Bone marrow (tissue), 2 donors: ENCODE results near the gene VCAN.

Source experiments
- DNase-seq, 2 donors: peaks; one replicate each; lab custom pipeline; 2025; lab: John Stamatoyannopoulos, UW

The VCAN gene

DNA sequence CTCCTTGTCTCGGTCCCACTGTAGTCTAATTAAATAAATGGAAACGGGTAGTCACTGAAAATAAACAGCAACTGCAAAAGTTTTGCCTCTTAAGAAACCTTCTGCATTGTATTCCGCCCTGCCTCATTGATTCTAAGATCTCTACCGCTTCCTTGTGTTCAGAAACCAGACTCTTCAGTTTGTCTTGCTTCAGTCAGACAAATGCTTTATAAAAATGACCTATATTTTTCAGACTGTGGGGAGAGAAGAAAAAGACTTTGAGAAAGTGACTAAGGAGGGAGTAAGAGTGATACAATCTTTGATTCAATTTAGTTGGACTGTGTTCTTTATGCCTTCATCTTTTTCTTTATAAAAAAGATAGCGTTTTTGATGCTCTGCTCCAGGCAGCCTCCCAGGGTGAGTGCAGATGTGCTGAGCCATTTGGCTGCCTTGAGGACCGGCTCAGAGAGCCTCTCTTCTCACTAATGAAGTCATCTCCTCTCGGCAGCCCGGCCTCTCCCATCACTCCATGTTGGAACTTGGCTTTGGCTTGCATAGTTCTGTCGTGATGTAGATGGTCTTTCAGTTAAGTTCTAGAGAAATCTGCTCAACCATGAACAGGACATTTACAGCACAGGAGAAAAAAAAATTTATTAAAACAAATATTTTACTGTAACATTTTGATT, 4.0 kb upstream of the VCAN start:
- DNase-seq, result no peak

DNA sequence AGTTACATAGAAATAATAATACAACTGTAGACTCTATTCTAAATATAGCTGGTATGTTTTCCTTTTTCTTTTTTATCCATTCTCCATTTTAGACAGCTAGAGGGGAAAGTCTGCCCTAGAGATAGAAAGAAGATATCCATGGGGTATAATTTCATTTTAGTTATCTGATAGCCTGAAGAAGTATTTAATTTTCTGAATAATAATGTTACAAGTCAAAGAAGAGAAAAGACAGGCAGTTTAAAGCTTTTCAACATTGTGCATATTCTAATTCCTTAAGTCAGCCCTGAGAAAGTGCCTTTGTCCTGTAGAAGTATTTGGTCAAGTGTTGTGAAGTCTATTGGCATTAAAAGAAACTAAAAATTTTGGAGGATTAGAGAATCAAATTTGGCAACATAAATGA, 2.5 kb upstream of the VCAN start:
- no peak for DNase-seq

DNA sequence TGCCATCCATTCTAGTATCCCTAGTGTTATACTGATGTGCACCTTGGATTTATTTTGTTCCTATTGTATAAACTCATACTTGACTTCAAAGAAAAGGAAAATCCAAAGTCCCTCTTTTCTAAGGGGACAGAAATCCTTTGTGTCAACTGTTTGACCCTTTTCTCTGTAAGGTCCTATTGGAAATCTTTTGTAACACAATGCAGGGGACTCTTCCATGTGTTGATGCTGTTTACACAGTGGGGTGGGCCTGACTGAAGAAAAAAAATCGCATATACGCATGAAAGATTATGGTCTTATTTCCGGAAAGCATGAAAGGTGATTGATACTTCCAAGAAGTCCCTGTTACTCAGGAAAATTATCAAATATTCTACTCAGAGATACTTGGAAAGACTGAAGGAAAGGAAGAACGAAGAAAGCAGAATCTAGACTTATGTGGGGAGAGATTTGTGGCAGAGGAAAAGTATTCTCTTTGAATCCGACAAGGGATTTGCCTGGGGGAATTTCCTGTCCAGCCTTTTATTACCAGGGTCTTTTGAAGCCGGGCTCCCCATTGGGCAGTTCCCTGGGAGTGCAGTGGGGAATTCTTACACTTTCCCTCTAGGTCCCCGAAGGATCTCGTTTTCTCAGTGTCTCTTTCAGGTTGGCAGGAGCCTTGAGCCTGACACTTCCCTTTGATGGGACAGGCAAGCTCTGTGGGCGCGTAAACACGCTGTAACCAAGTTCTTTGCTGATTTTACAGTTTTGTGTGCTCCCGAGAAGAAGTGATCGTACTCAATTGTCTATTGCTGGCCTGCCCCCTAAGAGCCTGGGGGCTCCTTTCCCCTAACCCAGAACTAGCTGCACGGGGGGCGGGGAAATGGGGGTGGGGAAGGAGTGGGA, 779 bp upstream of the VCAN start:
- no peak for DNase-seq

DNA sequence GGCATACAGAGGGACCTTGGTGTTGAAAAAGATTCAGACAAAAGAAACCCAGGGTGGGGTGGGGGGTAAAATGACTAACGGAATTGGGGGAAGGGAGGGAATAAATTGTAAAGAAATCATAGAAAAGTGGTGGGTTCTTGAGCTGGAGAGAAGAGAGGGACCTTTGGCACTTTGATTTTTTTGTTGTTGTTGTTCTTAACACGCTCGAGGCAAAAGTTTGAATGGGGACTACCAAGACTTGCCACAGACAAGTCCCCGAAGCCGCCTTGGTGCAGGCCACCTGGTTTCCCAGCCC, 616 bp downstream of the VCAN start:
- DNase-seq, result no peak

DNA sequence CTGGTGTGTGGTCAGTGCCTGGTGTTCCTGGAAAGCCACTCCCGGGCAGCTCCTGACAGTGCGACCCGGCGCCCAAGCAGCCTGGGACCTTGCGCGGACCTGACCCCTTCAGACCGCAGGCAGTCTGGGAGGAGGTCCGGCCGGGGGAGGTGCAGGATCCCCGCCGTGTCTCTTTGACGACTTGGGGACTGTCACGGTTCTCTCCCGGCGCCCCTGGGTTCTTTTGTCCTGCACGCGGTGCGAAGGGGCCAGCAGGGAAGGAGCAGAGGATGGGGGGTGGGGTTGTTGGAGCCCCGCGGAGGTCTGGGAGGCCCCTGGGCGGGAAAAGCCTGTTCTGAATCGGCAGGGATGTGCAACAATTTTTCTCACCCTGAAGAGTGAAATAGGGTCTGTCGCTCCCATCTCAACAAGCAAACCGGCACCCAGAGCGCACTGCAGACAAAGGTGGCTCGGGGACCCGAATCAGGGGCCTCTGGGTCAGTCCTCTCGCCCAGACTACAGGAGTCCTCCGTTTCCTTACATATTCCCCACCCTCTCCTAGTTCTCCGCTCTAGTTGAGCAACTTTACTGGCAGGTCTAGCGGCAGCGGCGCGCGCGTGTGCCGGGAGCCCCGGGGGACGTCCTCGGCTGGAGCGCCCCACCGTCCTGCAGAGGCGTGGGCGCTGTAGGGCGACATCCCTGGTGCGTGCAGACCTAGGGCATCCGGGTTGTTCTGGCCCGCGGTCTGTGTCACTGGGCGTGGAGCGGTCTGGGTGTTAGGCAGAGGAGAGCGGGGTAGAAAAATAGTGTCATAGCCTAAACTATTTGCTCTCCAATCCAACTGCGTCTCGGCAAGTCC, 1.2 kb downstream of the VCAN start:
- peak in 1 of 2 donors; percentile 65 for DNase-seq

DNA sequence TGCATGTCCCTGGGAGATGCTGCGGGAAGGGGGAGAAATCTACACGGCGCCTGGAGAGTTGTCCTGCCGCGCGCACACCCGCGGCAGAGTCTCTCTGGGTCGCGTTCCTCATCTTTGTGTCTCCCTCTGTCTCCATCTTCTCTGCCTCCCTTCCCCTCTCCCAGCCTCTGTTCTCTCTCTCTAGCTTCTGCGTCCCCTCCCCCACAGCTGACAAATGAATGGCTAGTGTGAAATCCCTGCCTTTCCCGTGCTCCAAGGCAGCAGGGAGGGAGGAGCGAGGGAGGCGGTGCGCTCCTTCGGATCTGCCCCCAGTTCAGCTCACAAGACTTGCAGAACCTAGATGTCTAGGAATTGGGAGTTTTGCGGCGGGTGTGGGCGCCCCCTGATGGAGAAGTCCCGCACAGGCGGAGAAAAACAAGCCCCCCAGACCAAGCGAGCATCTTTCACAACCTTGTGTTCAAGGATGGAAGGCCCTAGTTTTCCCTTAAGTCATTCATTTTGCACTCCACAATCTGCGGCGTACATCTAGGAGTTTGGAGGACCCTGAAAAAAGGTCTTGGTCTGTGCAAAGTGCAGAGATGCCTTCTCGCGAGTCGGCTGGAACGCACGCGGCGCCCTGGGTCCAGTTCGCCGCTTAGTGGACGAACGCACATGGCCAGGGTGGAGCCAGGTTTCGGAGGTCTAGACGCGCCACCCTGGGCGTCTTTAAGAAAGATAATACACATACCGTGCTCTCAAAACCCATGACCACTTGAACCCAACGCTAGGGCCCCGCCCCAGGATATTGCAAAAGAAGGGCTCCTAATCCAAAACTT, 2.0 kb downstream of the VCAN start:
- DNase-seq, result peak in 1 of 2 donors; percentile 74

DNA sequence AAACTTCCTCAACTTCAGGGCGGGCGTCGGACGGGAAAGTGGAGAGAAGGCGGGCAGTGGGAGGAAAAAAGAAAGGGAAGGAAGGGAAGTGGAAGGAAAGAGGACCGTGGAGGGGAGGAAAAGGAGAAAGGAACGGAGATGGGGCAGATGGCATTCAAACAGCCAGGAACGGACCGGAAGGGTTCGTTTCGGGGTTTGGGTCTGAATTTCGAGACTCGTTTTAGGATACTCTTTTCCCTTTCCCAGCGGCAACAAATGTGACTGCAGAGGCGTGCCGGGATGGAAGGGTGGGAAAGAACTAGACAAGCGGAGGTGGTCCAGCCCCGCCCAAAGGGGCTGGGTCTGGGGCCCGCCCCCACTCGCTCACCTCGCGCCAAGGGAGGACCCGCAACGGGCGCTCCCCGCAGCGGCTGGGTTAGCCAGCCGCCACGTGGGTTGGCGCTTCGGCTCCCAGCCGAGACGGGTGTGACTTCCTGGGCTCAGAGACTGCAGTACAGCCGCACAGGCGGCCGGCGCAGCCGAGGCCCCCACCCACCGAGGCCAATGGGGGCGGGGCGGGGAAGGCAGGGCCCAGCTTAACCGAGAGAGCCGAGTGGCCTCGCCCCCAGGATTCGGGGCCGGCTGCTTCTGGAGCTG, 2.7 kb downstream of the VCAN start:
- peak in 1 of 2 donors; percentile 60 for DNase-seq

DNA sequence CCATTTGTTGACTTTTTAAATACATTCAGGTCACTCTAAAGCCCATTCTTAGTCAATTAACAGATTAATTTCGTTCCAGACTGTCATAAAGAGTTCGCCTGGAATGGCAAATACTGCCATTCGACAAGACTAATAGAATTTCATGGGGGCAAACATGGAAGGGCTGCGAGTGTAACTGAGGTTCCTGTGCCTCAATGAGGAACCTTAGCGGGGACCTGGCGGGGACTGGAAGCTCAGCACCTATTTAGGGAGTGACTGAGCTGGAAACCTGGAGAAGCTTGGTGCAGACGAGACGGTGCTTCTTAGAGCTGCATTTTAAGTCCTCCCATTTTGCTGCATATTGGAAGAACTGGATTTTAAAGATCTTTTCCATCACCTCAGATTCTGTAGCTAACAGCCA, 3.4 kb downstream of the VCAN start:
- no peak for DNase-seq

DNA sequence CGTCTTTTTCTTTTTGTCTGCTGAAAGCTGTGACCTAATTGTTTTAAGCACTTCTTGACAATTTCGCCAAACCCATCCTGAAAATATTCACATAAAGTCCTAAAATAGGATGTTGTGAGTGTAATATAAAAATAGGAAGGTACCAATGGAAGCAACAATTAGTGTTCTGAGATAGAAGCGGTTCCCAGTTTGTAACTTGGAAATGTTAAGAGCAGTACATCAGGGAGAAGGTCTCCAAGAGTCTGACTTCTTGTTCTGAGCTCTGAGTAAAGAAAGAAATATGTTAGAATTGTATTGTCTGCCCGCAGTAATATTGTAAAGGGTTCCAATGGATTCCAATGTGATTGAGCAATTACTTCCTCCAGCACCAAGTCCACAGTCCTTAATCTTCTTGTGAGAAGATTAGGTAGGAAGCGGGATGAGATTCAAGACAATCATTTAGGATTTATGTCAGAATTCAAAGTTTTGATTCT, 3.9 kb downstream of the VCAN start:
- no peak for DNase-seq

DNA sequence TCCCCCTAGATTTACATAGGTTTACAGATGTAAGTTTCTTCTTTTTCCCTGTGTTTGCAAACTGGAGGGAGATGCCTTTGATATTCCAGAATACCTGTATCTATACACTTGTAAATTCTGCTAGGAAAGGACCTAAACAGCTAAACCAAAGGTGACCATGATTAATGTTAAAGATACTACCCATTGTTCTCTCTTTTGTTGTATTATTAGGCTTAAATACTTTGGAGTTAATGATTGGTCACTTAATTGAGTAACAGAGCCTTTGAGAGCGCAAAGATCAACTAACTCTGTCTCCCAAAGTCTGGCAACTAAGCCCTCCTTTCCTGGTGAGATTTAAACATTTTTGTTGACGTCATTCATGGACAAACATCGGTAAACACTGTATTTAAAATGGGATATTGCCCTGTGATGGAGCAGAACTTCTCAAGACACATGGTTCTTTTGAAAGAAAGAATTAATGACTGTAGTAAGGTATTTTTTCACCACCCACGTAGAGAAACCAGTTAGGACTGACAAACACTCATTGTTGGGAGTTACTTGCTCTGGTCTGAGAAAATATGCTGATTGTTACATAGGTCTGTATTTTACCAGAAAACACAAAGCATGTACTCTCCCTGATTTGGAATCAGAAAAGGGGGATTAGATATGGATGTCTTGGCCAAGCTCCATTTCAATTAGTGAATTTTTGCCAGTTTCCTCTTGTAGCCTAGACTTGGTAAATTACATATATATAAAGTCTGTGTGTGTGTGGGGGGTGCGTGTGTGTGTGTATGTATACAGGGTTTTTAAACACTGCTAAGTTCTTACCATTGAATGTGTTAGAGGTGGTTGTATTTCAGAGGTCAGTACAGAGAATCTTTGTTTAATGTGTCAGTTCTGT, 4.6 kb downstream of the VCAN start:
- DNase-seq, result no peak

DNA sequence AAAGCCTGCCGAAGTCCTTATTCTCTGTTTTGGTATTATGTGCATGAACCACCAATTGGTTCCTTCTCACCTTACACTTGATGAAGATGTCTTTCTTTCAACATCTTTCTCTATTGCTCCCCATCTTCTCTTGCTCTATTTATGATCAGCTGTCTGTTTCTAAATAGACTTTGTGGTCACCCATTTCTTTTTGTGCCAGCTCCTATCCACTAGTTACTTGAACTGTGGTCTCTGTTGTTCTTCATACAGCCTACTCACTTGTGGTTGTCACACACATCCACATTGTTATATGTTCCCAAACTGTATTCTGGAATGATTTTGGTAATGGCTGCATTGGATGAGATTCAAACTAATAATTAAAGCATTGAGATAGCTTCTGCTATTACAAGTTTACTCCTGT, 11.4 kb downstream of the VCAN start:
- no peak for DNase-seq

DNA sequence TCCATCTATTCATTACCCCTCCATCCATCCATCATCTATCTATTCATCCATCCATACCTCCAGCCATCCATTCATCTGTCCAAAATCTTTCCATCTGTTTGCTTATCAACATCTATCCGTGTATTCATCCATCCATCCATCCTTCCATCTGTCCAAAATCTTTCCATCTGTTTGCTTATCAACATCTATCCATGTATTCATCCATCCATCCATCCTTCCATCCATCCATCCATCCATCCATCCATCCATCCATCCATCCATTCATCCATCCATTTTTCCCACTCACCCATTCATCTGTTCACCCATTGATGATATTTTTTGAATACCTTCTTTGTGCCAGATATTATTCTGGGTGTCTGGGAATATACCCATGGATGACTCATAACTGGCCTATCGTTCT, 12.8 kb downstream of the VCAN start:
- no peak for DNase-seq

DNA sequence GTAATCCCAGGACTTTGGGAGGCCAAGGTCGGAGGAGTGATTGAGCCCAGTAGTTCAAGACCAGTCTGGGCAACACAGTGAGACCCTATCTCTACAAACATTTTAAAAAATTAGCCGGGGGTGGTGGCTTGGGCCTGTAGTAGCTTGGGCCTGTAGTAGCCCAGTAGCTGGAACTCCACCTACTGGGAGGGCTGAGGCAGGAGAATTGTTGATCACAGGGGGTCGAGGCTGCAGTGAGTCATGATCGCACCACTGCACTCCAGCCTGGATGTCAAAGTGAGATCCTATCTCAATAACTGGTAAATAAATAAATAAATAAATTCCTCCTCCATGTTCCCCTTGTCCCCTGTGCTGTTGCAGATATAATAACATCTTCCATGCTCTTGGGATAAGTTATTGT, 14.3 kb downstream of the VCAN start:
- no peak for DNase-seq

DNA sequence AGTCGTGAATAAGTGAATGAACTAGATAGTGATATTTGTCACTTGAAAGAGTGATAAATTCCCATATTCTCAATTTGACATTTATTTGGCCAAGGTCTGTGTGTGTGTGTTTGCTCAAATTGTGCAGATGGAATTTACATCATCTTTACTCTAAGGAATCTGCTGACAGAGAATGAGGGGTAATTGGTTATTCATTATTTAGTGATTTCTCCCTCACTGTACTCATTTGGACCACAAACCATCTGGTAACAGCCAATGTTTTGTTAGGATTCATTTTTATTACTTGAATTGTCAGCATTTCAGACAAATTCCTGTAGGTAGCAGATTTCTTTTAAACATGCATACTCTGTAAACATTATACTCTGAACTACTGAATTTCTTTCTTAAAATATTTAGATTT, 15.6 kb downstream of the VCAN start:
- DNase-seq, result no peak

DNA sequence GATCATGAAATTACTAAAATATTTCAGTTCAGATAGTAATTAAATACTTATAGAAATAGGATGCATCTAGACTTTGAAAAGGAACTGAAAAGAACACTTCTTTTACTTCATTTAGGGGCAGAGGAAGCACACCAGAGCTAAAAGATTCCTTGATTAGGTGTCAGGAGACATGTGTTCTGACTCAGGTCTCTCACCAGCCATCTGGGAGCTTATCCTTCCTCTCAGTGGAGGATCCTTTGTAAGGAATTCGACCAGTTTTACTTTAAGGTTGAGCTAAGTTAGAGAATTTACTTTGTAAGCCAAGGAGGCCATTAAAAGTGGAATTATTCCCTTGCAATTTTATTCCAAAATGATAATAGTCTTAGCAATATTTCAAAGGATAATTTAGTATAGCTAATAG, 16.7 kb downstream of the VCAN start:
- no peak for DNase-seq

DNA sequence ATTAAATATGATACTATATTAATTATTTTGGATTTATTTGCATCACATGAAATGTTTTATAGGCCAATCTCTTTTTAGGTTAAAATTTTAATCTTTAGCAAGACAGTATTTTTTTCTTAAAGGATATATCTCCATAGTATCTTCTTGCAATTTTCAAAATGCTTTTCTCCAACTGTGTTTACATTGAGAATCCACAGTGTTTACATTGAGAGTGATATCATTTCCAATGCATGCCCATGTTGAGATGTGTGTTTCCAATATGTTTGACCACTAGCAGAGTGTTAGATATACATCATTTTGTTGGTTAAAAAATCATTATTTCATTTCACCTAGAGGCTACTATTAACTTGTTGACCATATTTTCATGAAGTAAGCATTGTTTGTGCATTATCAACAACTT, 17.3 kb downstream of the VCAN start:
- DNase-seq, result no peak

DNA sequence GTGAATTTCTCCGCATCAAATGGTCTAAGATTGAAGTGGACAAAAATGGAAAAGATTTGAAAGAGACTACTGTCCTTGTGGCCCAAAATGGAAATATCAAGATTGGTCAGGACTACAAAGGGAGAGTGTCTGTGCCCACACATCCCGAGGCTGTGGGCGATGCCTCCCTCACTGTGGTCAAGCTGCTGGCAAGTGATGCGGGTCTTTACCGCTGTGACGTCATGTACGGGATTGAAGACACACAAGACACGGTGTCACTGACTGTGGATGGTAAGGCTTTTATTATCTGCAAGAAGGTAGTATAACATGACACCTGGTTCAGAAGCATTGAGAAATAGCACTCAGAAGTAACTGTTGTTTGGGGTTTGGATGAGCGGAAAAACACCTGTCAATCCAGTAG, 18.7 kb downstream of the VCAN start:
- no peak for DNase-seq

DNA sequence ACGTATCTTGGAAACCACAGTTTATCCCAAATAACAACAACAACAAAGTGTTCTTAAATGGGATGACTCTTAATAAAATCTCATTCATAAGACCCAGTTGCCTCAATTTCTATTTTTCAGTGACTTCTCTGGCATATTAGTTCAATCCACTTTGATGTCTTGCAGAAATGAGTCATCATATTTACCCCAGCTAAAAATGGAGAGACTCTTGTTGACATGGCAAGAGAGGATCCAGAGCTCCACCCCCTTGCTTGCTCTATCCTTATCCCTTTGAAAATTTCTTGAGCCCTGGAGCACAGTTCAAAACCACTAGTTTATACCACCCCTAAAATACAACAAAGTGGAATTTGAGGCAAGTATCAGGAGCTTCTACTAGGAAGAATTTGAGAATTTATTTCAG, 20.8 kb downstream of the VCAN start:
- DNase-seq, result no peak

DNA sequence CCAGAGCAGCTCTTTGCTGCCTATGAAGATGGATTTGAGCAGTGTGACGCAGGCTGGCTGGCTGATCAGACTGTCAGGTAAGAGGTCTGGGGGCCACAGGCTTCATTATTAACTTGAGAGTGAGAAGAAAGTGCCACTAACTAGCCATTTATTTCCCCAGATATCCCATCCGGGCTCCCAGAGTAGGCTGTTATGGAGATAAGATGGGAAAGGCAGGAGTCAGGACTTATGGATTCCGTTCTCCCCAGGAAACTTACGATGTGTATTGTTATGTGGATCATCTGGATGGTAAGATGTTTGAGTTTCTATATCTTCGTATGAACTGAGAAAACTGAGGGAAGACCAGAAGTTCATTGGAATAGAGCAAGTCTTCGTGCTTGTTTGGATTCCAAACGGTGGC, 22.1 kb downstream of the VCAN start:
- no peak for DNase-seq

DNA sequence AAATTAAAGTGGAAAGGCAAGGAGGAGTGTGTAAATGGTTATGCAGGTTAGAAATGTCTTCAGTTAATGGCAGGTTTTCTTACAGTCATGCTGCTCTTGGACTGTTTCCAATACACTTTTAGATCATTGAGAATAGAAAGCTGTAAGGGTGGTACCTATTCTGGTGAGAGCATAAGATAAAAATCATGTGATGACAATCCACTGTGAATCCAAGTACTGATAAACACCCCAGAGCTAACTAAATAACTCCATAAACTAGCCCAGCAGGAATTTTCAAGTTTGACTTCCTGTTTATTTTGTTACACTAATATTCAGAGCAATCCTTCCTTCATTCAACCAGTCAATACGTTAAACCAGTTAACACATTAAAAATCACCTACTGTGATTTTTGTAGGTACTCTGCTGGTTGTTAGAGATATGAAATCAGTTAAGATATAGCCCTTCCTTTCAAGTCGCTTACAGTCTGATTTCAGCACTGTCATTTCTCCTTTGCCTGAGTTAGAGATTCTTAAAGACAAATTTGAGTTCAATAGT, 22.6 kb downstream of the VCAN start:
- no peak for DNase-seq
